K562 (cell line): Measurements from ENCODE around the gene PRKD2. TPM values are rescaled to one million over a fixed set of nuclear protein-coding genes. Genes with fewer than 3 reads are reported as not detected.

ENCODE experiments used
- BHLHE40 ChIP-seq: IDR thresholded peaks from 2 replicates; pipeline ENCODE4 v1.6.1; 2011; ENCODE audit warnings: low read length, improper control_type of control experiment
- ELF2 ChIP-seq: fragments of 250-450 bp; sonication (Bioruptor Pico); IDR thresholded peaks from 2 replicates; pipeline ENCODE4 v1.5.0; 2021; ENCODE audit warnings: mild to moderate bottlenecking
- MAZ ChIP-seq, 2 experiments: fragments of 450-650 bp in 1 of 2; sonication (generic) in 1 of 2; formaldehyde crosslinking; IDR thresholded peaks in 1 of 2; conservative IDR thresholded peaks in 1 of 2; 2 replicates each; pipeline versions ENCODE4 v1.4.0 to v1.5.0; 2020; ENCODE audit warnings: mild to moderate bottlenecking in 1 of 2, missing genetic modification reagents in 1 of 2
- NBN ChIP-seq: fragments of 450-650 bp; IDR thresholded peaks from 2 replicates; pipeline ENCODE4 v1.6.1; 2016; ENCODE audit warnings: low read depth, mild to moderate bottlenecking
- PTBP1 ChIP-seq: fragments of 200-400 bp; formaldehyde crosslinking; IDR thresholded peaks from 2 replicates; pipeline ENCODE4 v1.6.1; 2017; ENCODE audit warnings: low read depth, low read length
- RBM25 ChIP-seq: fragments of 200-400 bp; formaldehyde crosslinking; IDR thresholded peaks from 2 replicates; pipeline ENCODE4 v1.6.1; 2018; ENCODE audit warnings: low read length, low read depth, moderate library complexity; ENCODE audit not compliant: severe bottlenecking
- TBL1XR1 ChIP-seq, 2 experiments: IDR thresholded peaks; 2 replicates each; pipeline ENCODE4 v1.6.1; 2012; ENCODE audit warnings: improper control_type of control experiment in 2 of 2, low read length in 2 of 2, mild to moderate bottlenecking in 1 of 2
- WHSC1 ChIP-seq: IDR thresholded peaks from one replicate; pipeline ENCODE4 v1.6.1; 2012; ENCODE audit warnings: low read length, control low read depth, inconsistent platforms
- ZBTB17 ChIP-seq: fragments of 450-650 bp; formaldehyde crosslinking; IDR thresholded peaks from 2 replicates; pipeline ENCODE4 v1.4.0; 2020; ENCODE audit warnings: mild to moderate bottlenecking
- ZNF184 ChIP-seq: sonication (generic); formaldehyde crosslinking; IDR thresholded peaks from 2 replicates; pipeline ENCODE4 v1.5.0; 2020; ENCODE audit warnings: missing genetic modification reagents
- polyA plus RNA-seq, 8 experiments: library from polyadenylated mRNA; depleted of rRNA in 4 of 8; stranded (reverse) in 5 of 8; unstranded in 3 of 8; fragments of >200 nt; fragmentation: Nextera tagmentation in 2 of 8; fragmentation: Illumina TruSeq in 1 of 8; extraction: Ambion mirVana in 2 of 8; extraction: Trizol in 1 of 8; gene quantifications; 2 replicates each; pipeline versions ENCODE4 v1.2.1 to v1.2.3, GENCODE V29; 2011 to 2014; ENCODE audit warnings: inconsistent platforms in 1 of 8, missing spikeins in 1 of 8
- total RNA-seq, 7 experiments: library from RNA; depleted of rRNA in 6 of 7; stranded (reverse); fragments of >200 nt in 6 of 7; fragmentation: Illumina TruSeq in 2 of 7; extraction: Trizol in 2 of 7; gene quantifications; 2 replicates each; pipeline versions ENCODE4 v1.2.1 to v1.2.3, GENCODE V29; 2011 to 2021; ENCODE audit warnings: low replicate concordance in 1 of 7
- TF ChIP-seq, protein P1 (sequence below): sonication (generic); formaldehyde crosslinking; IDR thresholded peaks from 2 replicates; pipeline ENCODE4 v1.5.0; 2020; ENCODE audit warnings: missing genetic modification reagents
- TF ChIP-seq, protein P2 (sequence below), 2 experiments: fragments of 450-650 bp; IDR thresholded peaks; 2 replicates each; pipeline ENCODE4 v1.6.1; 2016
- TF ChIP-seq, protein P3 (sequence below): sonication (generic); formaldehyde crosslinking; IDR thresholded peaks from 2 replicates; pipeline ENCODE4 v1.8.1; 2023; ENCODE audit warnings: mild to moderate bottlenecking, missing genetic modification reagents
- TF ChIP-seq, protein P4 (sequence below): fragments of 450-650 bp; IDR thresholded peaks from 2 replicates; pipeline ENCODE4 v1.6.1; 2017; ENCODE audit warnings: mild to moderate bottlenecking, moderate library complexity
- TF ChIP-seq, protein P5 (sequence below): IDR thresholded peaks from 2 replicates; pipeline ENCODE4 v1.6.1; 2016; ENCODE audit warnings: missing genetic modification characterization, missing compliant biosample characterization
- TF ChIP-seq, protein P6 (sequence below): fragments of 450-650 bp; formaldehyde crosslinking; IDR thresholded peaks from 2 replicates; pipeline ENCODE4 v1.4.0; 2022; ENCODE audit warnings: missing genetic modification characterization

The PRKD2 gene
- total and polyA plus RNA-seq, 9 of the 15 experiments (the other 6 are each of a cell fraction or from before 2014, with no cell fraction given) = 1.8 to 60.0 (median 15.0) TPM

DNA sequence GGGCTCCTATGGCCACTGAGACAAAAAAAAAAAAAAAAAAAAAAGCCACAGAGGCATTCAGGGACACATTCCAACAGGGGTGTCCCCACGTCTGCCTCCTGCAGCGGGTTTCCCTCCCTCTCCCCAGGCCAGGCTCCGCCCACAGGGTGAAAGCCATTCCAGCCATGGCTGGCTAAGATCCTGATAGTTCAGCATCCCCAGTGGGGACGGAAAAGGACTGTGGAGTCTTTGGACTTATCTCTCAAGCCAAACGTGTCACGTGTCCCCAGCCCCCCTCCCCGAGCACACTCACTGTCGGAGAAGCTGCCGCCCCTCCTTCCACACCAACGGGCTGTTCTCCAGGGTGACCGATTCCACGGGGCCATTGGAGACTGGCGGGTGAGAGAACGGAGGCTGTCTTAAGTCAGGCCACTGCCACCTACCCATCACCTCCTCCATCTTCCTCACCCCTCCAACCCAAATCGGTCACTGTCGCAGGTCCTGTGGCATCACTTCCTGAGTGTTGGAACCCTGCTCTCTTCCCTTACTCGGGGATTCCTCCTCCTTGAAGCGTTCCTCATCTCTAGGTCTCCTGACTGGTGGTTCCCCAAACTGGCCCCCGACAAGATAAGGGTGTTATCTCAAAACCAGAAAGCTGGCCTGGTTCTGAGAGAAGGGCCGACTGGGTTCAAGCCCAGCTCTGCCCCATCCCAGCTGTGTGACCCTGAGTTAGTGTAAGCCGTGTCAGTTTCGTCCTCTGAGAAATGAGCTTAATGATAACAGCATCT is 19.8 kb upstream of the PRKD2 start (continued):
- TF ChIP-seq, protein P1, sequence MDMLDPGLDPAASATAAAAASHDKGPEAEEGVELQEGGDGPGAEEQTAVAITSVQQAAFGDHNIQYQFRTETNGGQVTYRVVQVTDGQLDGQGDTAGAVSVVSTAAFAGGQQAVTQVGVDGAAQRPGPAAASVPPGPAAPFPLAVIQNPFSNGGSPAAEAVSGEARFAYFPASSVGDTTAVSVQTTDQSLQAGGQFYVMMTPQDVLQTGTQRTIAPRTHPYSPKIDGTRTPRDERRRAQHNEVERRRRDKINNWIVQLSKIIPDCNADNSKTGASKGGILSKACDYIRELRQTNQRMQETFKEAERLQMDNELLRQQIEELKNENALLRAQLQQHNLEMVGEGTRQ = peak; percentile 92
- TF ChIP-seq ZBTB17 (CRISPR knock-in tag) = no peak
- TF ChIP-seq NBN = no peak
- TF ChIP-seq ELF2 = no peak
- no peak for TF ChIP-seq PTBP1
- peak; percentile 89 for TF ChIP-seq BHLHE40
- TF ChIP-seq MAZ (CRISPR knock-in tag; conservative IDR thresholded peaks at IDR 0.05 in 1 of 2, IDR thresholded peaks at IDR 0.05 in 1 of 2) = peak; percentile 26 to 83; a peak in 1 of 4 replicates
- TF ChIP-seq TBL1XR1 (IDR thresholded peaks at IDR 0.05; ENCODE audit: low read length in 2 of 2) = no peak
- no peak for TF ChIP-seq RBM25
- TF ChIP-seq, protein P2, sequence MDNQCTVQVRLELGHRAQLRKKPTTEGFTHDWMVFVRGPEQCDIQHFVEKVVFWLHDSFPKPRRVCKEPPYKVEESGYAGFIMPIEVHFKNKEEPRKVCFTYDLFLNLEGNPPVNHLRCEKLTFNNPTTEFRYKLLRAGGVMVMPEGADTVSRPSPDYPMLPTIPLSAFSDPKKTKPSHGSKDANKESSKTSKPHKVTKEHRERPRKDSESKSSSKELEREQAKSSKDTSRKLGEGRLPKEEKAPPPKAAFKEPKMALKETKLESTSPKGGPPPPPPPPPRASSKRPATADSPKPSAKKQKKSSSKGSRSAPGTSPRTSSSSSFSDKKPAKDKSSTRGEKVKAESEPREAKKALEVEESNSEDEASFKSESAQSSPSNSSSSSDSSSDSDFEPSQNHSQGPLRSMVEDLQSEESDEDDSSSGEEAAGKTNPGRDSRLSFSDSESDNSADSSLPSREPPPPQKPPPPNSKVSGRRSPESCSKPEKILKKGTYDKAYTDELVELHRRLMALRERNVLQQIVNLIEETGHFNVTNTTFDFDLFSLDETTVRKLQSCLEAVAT (IDR thresholded peaks at IDR 0.05) = no peak
- TF ChIP-seq, protein P3, sequence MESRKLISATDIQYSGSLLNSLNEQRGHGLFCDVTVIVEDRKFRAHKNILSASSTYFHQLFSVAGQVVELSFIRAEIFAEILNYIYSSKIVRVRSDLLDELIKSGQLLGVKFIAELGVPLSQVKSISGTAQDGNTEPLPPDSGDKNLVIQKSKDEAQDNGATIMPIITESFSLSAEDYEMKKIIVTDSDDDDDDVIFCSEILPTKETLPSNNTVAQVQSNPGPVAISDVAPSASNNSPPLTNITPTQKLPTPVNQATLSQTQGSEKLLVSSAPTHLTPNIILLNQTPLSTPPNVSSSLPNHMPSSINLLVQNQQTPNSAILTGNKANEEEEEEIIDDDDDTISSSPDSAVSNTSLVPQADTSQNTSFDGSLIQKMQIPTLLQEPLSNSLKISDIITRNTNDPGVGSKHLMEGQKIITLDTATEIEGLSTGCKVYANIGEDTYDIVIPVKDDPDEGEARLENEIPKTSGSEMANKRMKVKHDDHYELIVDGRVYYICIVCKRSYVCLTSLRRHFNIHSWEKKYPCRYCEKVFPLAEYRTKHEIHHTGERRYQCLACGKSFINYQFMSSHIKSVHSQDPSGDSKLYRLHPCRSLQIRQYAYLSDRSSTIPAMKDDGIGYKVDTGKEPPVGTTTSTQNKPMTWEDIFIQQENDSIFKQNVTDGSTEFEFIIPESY (CRISPR knock-in tag) = peak; percentile 42; the same call in 1 of the 2 replicates
- no peak for TF ChIP-seq ZNF184 (CRISPR knock-in tag)
- TF ChIP-seq, protein P4, sequence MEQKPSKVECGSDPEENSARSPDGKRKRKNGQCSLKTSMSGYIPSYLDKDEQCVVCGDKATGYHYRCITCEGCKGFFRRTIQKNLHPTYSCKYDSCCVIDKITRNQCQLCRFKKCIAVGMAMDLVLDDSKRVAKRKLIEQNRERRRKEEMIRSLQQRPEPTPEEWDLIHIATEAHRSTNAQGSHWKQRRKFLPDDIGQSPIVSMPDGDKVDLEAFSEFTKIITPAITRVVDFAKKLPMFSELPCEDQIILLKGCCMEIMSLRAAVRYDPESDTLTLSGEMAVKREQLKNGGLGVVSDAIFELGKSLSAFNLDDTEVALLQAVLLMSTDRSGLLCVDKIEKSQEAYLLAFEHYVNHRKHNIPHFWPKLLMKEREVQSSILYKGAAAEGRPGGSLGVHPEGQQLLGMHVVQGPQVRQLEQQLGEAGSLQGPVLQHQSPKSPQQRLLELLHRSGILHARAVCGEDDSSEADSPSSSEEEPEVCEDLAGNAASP = no peak
- TF ChIP-seq, protein P5, sequence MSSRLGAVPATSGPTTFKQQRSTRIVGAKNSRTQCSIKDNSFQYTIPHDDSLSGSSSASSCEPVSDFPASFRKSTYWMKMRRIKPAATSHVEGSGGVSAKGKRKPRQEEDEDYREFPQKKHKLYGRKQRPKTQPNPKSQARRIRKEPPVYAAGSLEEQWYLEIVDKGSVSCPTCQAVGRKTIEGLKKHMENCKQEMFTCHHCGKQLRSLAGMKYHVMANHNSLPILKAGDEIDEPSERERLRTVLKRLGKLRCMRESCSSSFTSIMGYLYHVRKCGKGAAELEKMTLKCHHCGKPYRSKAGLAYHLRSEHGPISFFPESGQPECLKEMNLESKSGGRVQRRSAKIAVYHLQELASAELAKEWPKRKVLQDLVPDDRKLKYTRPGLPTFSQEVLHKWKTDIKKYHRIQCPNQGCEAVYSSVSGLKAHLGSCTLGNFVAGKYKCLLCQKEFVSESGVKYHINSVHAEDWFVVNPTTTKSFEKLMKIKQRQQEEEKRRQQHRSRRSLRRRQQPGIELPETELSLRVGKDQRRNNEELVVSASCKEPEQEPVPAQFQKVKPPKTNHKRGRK (tag) = no peak
- no peak for TF ChIP-seq WHSC1
- TF ChIP-seq, protein P6, sequence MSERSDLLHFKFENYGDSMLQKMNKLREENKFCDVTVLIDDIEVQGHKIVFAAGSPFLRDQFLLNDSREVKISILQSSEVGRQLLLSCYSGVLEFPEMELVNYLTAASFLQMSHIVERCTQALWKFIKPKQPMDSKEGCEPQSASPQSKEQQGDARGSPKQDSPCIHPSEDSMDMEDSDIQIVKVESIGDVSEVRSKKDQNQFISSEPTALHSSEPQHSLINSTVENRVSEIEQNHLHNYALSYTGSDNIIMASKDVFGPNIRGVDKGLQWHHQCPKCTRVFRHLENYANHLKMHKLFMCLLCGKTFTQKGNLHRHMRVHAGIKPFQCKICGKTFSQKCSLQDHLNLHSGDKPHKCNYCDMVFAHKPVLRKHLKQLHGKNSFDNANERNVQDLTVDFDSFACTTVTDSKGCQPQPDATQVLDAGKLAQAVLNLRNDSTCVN (CRISPR knock-in tag) = no peak
